HG03575 (cell line): Measurements from ENCODE around the gene JAZF1.

Source experiments
- ATAC-seq: cut with Tn5 transposase; IDR thresholded peaks from one replicate; pipeline ENCODE4 v1.9.1; 2021; ENCODE audit not compliant: unreplicated experiment, insufficient number of reproducible peaks, low FRiP score; ENCODE audit errors: extremely low read depth

The JAZF1 gene

GRCh38 chr7:28195910-28196620 is 15.5 kb upstream of the JAZF1 start:
- no peak for ATAC-seq

GRCh38 chr7:28192786-28193585 is 12.4 kb upstream of the JAZF1 start:
- ATAC-seq, result no peak

- no peak for ATAC-seq
Observed at GRCh38 chr7:28191751-28192150, 11.2 kb upstream of the JAZF1 start.

- no peak for ATAC-seq
Observed at GRCh38 chr7:28191184-28191583, 10.6 kb upstream of the JAZF1 start.

GRCh38 chr7:28190077-28190710 is 9.6 kb upstream of the JAZF1 start:
- ATAC-seq, result no peak

GRCh38 chr7:28187012-28187411 is 6.4 kb upstream of the JAZF1 start:
- no peak for ATAC-seq

GRCh38 chr7:28183627-28184026 is 3.0 kb upstream of the JAZF1 start:
- no peak for ATAC-seq

- ATAC-seq, result no peak
Observed at GRCh38 chr7:28182071-28182471, 1.5 kb upstream of the JAZF1 start.

GRCh38 chr7:28181416-28181815 is 821 bp upstream of the JAZF1 start:
- no peak for ATAC-seq

- ATAC-seq, result no peak
Observed at GRCh38 chr7:28180031-28180363, 598 bp downstream of the JAZF1 start.

GRCh38 chr7:28179120-28180030 is 1.2 kb downstream of the JAZF1 start:
- no peak for ATAC-seq

- no peak for ATAC-seq
Observed at GRCh38 chr7:28178599-28178998, 2.0 kb downstream of the JAZF1 start.

- ATAC-seq, result no peak
Observed at GRCh38 chr7:28177836-28178235, 2.8 kb downstream of the JAZF1 start.

- no peak for ATAC-seq
Observed at GRCh38 chr7:28176645-28177044, 4.0 kb downstream of the JAZF1 start.

- no peak for ATAC-seq
Observed at GRCh38 chr7:28176174-28176573, 4.4 kb downstream of the JAZF1 start.

GRCh38 chr7:28174901-28175661 is 5.5 kb downstream of the JAZF1 start:
- no peak for ATAC-seq

GRCh38 chr7:28174442-28174841 is 6.2 kb downstream of the JAZF1 start:
- no peak for ATAC-seq

- ATAC-seq, result no peak
Observed at GRCh38 chr7:28173531-28173930, 7.1 kb downstream of the JAZF1 start.

- no peak for ATAC-seq
Observed at GRCh38 chr7:28172958-28173357, 7.6 kb downstream of the JAZF1 start.
